ENCODE results near the gene BCL2L14.

GRCh38 chr12:12088147-12088546, 17.4 kb downstream of the BCL2L14 start:
- TF ChIP-seq YY1 (IDR thresholded peaks at IDR 0.05; ENCODE audit: insufficient read depth, insufficient read length) (no peak), SUZ12 (IDR thresholded peaks at IDR 0.05; ENCODE audit: extremely low read depth, insufficient read depth, insufficient read length) (no peak), ZNF274 (IDR thresholded peaks at IDR 0.05; ENCODE audit: low read depth, low read length) (no peak)
